ENCODE measurements around the gene ZNF761. TPM values are rescaled to one million over a fixed set of nuclear protein-coding genes. Genes with fewer than 3 reads are reported as not detected.

The ZNF761 gene
- total and polyA plus RNA-seq, 2 donors (not counting 3 experiments of a cell fraction or from before 2014, with no cell fraction given), result 6.4 to 8.8 TPM

GRCh38 chr19:53389978-53390377 is 41.8 kb upstream of the ZNF761 start:
- Histone ChIP-seq H3K4me1 (ENCODE audit: control insufficient read depth, extremely low read depth, insufficient read depth, low read length) (peaks cover 5% of the 10 kb centered on the region), H3K9ac (replicated peaks; ENCODE audit: extremely low read depth, insufficient read depth, low read length) (no peak overlapping the region), H3K9me1 (replicated peaks; ENCODE audit: control insufficient read depth, extremely low read depth, insufficient read depth, low read length) (no peaks in the 10 kb centered on the region), H3K27me3 (ENCODE audit: control insufficient read depth in 2 of 2, insufficient read depth in 2 of 2, low read length in 2 of 2) (no peaks in the 10 kb centered on the region), H3K4me2 (ENCODE audit: insufficient read depth, low read length) (no peak overlapping the region), H3K9me3 (replicated peaks; ENCODE audit: control insufficient read depth, insufficient read depth, low read length) (no peaks in the 10 kb centered on the region), H3K4me3 (replicated peaks in 1 of 3; ENCODE audit: insufficient read depth in 1 of 3, low read depth in 1 of 3, low read length in 3 of 3) (no peak overlapping the region), H3K36me3 (ENCODE audit: control insufficient read depth in 2 of 2, extremely low read depth in 1 of 2, insufficient read depth in 2 of 2, low read length in 2 of 2) (no peaks in the 10 kb centered on the region), H2AFZ (ENCODE audit: low read depth, low read length) (no peak overlapping the region), H3K79me2 (ENCODE audit: control insufficient read depth, insufficient read depth, low read length) (no peaks in the 10 kb centered on the region), H3K27ac (ENCODE audit: insufficient read depth, low read depth, low read length) (no peak overlapping the region), H4K20me1 (replicated peaks; ENCODE audit: control insufficient read depth, extremely low read depth, insufficient read depth, low read length) (no peaks in the 10 kb centered on the region)
- ChIA-PET CTCF (no interaction called here), POLR2A (no interaction called here)
- dilution Hi-C loops (cut with MboI; ENCODE audit: extremely low pct_ligation_motif_present, low sequenced_read_pairs) (no loop called here), intact Hi-C loops (cut with micrococcal nuclease) (loop anchor here (10.0 kb wide), 1 partner anchor 195 kb away; the partner anchor contains the start of gene ZNF665)
- TF ChIP-seq JUN (IDR thresholded peaks at IDR 0.05; ENCODE audit: borderline replicate concordance, insufficient read depth, insufficient read length, low read depth) (no peak), MAX (IDR thresholded peaks at IDR 0.05; ENCODE audit: insufficient read depth, insufficient read length) (no peak), EZH2 (IDR thresholded peaks at IDR 0.05; ENCODE audit: borderline replicate concordance, low read depth, low read length, severe bottlenecking) (no peak), POLR2AphosphoS5 (IDR thresholded peaks at IDR 0.05; ENCODE audit: insufficient read depth, low read depth, low read length) (no peak), MYC (IDR thresholded peaks at IDR 0.05; ENCODE audit: low read depth, low read length) (no peak), POLR2A (IDR thresholded peaks at IDR 0.05; ENCODE audit: low read depth, low read length) (no peak), CTCF (IDR thresholded peaks at IDR 0.05; ENCODE audit: extremely low read depth in 1 of 2, insufficient read depth in 1 of 2, low read depth in 1 of 2, low read length in 2 of 2) (no peak)
- BruUV-seq (replicated peaks), result no TSS peak
- no peak for DNase-seq (ENCODE audit: low read depth, low spot score)
- FAIRE-seq, result no peak
